Activated CD8-positive, alpha-beta T cell treated with anti-CD3 and anti-CD28 coated beads for 36 hours (primary cell): Measurements from ENCODE around the gene SEC14L2. TPM values are rescaled to one million over a fixed set of nuclear protein-coding genes. Genes with fewer than 3 reads are reported as not detected.

Experiments used
- ATAC-seq: fragments of 200-7000 bp; cut with Tn5 transposase; one replicate; pipeline ENCODE4 v1.10.0; 2021; ENCODE audit warnings: mild to moderate bottlenecking, moderate library complexity
- CTCF ChIA-PET: fragments of 350-600 bp; sonication (Branson Sonifier 250); formaldehyde crosslinking; loops from one replicate; lab custom pipeline; 2021; ENCODE audit warnings: antibody characterized with exemption; lab: Charles Lee
- POLR2A ChIA-PET: fragments of 350-600 bp; sonication (Branson Sonifier 250); formaldehyde crosslinking; loops from one replicate; lab custom pipeline; 2021; ENCODE audit warnings: antibody characterized with exemption; lab: Charles Lee
- DNase-seq: peaks from one replicate; pipeline ENCODE4 v3.0.0-alpha.2; 2020
- H3K27ac Mint-ChIP-seq: one replicate; pipeline ENCODE4 v1.8.0; 2021; ENCODE audit warnings: mild to moderate bottlenecking, mixed read lengths
- H3K27me3 Mint-ChIP-seq: one replicate; pipeline ENCODE4 v1.8.0; 2021; ENCODE audit warnings: mixed read lengths
- H3K36me3 Mint-ChIP-seq: one replicate; pipeline ENCODE4 v1.8.0; 2021; ENCODE audit warnings: low read depth, mixed read lengths
- H3K4me1 Mint-ChIP-seq: one replicate; pipeline ENCODE4 v1.8.0; 2021; ENCODE audit warnings: low read depth, mixed read lengths
- H3K4me3 Mint-ChIP-seq: one replicate; pipeline ENCODE4 v1.8.0; 2021; ENCODE audit warnings: mild to moderate bottlenecking, moderate library complexity, mixed read lengths
- H3K9me3 Mint-ChIP-seq: one replicate; pipeline ENCODE4 v1.8.0; 2021; ENCODE audit warnings: mixed read lengths
- CTCF ChIP-seq: fragments of 200-600 bp; IDR thresholded peaks from one replicate; pipeline ENCODE4 v1.8.0; 2022; ENCODE audit warnings: antibody characterized with exemption, mild to moderate bottlenecking
- intact Hi-C: fragments of 100-400 bp; cut with micrococcal nuclease; formaldehyde crosslinking; loops from one replicate; pipeline ENCODE4 v1.10.0; 2022
- total RNA-seq, 2 experiments: library from RNA; stranded (reverse); gene quantifications; one replicate each; pipeline ENCODE4 v1.2.3, GENCODE V29; 2021

SEC14L2 gene
- total RNA-seq, 2 experiments from 2014 or later = 15.1 to 15.4 TPM

GRCh38 chr22:30430933-30431332 is 34.1 kb downstream of the SEC14L2 start:
- no peak overlapping the region for H3K27ac Mint-ChIP-seq
- H3K4me3 Mint-ChIP-seq = no peak overlapping the region
- peaks cover 2% of the 10 kb centered on the region for H3K9me3 Mint-ChIP-seq
- POLR2A ChIA-PET = no interaction called here
- no peak for TF ChIP-seq CTCF
- ATAC-seq = no peak
- CTCF ChIA-PET = interaction anchor here (0.9 to 2.0 kb wide), 5 partner anchors 20 to 143 kb away, joined by 3 to 7 read pairs (median 3); partner anchors contain the start of gene SEC14L2
- peaks cover 39% of the 10 kb centered on the region for H3K4me1 Mint-ChIP-seq
- DNase-seq = no peak
- no peaks in the 10 kb centered on the region for H3K27me3 Mint-ChIP-seq
- intact Hi-C loops = no loop called here
- H3K36me3 Mint-ChIP-seq = peaks cover 51% of the 10 kb centered on the region

GRCh38 chr22:30432096-30432495 is 35.3 kb downstream of the SEC14L2 start:
- DNase-seq (no peak), ATAC-seq (no peak)
- Mint-ChIP-seq H3K4me3 (no peak overlapping the region), H3K27me3 (no peaks in the 10 kb centered on the region), H3K27ac (peak overlapping the region; percentile 24), H3K36me3 (peaks cover 44% of the 10 kb centered on the region), H3K9me3 (peaks cover 4% of the 10 kb centered on the region), H3K4me1 (peaks cover 37% of the 10 kb centered on the region)
- intact Hi-C loops = no loop called here
- POLR2A ChIA-PET = interaction anchor here (6.6 kb wide), 1 partner anchor 7 kb away, joined by 78 read pairs; the partner anchor contains the start of gene MTFP1
- no peak for TF ChIP-seq CTCF
- CTCF ChIA-PET = interaction anchor here (1.6 to 7.1 kb wide), 3 partner anchors 8 to 44 kb away, joined by 6 to 65 read pairs (median 6); partner anchors contain the start of genes MTFP1 and RNF215

- no peak overlapping the region for H3K27ac Mint-ChIP-seq
- no peak for TF ChIP-seq CTCF
- no peak for ATAC-seq
- no peaks in the 10 kb centered on the region for H3K27me3 Mint-ChIP-seq
- peaks cover 5% of the 10 kb centered on the region for H3K9me3 Mint-ChIP-seq
- no peak for DNase-seq
- CTCF ChIA-PET = interaction anchor here (0.8 to 7.1 kb wide), 4 partner anchors 9 to 45 kb away, joined by 3 to 65 read pairs (median 6); partner anchors contain the start of genes MTFP1 and RNF215
- H3K36me3 Mint-ChIP-seq = peaks cover 40% of the 10 kb centered on the region
- no peak overlapping the region for H3K4me3 Mint-ChIP-seq
- POLR2A ChIA-PET = interaction anchor here (6.6 kb wide), 1 partner anchor 8 kb away, joined by 78 read pairs; the partner anchor contains the start of gene MTFP1
- intact Hi-C loops = no loop called here
- H3K4me1 Mint-ChIP-seq = peaks cover 33% of the 10 kb centered on the region
These were observed 35.7 kb downstream of the SEC14L2 start for GRCh38 chr22:30432520-30432919.

GRCh38 chr22:30433227-30433626 is 36.4 kb downstream of the SEC14L2 start:
- ChIA-PET POLR2A (interaction anchor here (1.0 to 6.6 kb wide), 4 partner anchors 8 to 45 kb away, joined by 3 to 78 read pairs (median 3); partner anchors contain the start of gene MTFP1), CTCF (interaction anchor here (0.8 to 7.1 kb wide), 6 partner anchors 10 to 145 kb away, joined by 3 to 65 read pairs (median 6); partner anchors contain the start of genes MTFP1, RNF215 and SEC14L2)
- ATAC-seq (no peak), DNase-seq (no peak)
- H3K27ac Mint-ChIP-seq = peak overlapping the region; percentile 96
- TF ChIP-seq CTCF = no peak
- H3K27me3 Mint-ChIP-seq = peaks cover under 1% of the 10 kb centered on the region
- H3K36me3 Mint-ChIP-seq = peaks cover 34% of the 10 kb centered on the region
- peaks cover 32% of the 10 kb centered on the region for H3K4me1 Mint-ChIP-seq
- no peak overlapping the region for H3K4me3 Mint-ChIP-seq
- H3K9me3 Mint-ChIP-seq = peaks cover 5% of the 10 kb centered on the region
- intact Hi-C loops = no loop called here

GRCh38 chr22:30433773-30434172 is 37.0 kb downstream of the SEC14L2 start:
- DNase-seq (peak; percentile 51), ATAC-seq (peak; percentile 38)
- intact Hi-C loops = no loop called here
- peaks cover 5% of the 10 kb centered on the region for H3K9me3 Mint-ChIP-seq
- H3K36me3 Mint-ChIP-seq = peaks cover 28% of the 10 kb centered on the region
- TF ChIP-seq CTCF = no peak
- peaks cover 32% of the 10 kb centered on the region for H3K4me1 Mint-ChIP-seq
- peak overlapping the region; percentile 96 for H3K27ac Mint-ChIP-seq
- no peak overlapping the region for H3K4me3 Mint-ChIP-seq
- ChIA-PET CTCF (interaction anchor here (1.4 to 7.1 kb wide), 5 partner anchors 10 to 146 kb away, joined by 5 to 65 read pairs (median 6); partner anchors contain the start of genes MTFP1, RNF215 and SEC14L2), POLR2A (interaction anchor here (1.0 to 6.6 kb wide), 5 partner anchors 8 to 146 kb away, joined by 3 to 78 read pairs (median 3); partner anchors contain the start of gene MTFP1)
- H3K27me3 Mint-ChIP-seq = peaks cover 3% of the 10 kb centered on the region
